GM23338 (cell line): ENCODE results near the gene DPH6.

Source experiments
- CREB1 ChIP-seq: fragments of 250-450 bp; sonication (Bioruptor Pico); IDR thresholded peaks from 2 replicates; pipeline ENCODE4 v1.5.0; 2020; ENCODE audit warnings: low read depth, mild to moderate bottlenecking, moderate library complexity
- CTCF ChIP-seq, 2 experiments: fragments of 200-600 bp in 1 of 2; sonication (generic) in 1 of 2; conservative IDR thresholded peaks; 2 replicates each; pipeline versions ENCODE4 v1.5.1 to v1.6.1; 2016 to 2017; ENCODE audit warnings: antibody characterized with exemption in 2 of 2, low read depth in 2 of 2, mild to moderate bottlenecking in 2 of 2, moderate library complexity in 1 of 2
- ETS1 ChIP-seq: IDR thresholded peaks from 2 replicates; pipeline ENCODE4 v1.6.1; 2016; ENCODE audit warnings: antibody characterized with exemption
- EZH2 ChIP-seq: fragments of 200-600 bp; sonication (generic); IDR thresholded peaks from one replicate; pipeline ENCODE4 v1.8.0; 2017; ENCODE audit warnings: antibody characterized with exemption, mild to moderate bottlenecking, low read depth; ENCODE audit not compliant: unreplicated experiment
- POLR2AphosphoS5 ChIP-seq: IDR thresholded peaks from 2 replicates; pipeline ENCODE4 v1.6.1; 2016; ENCODE audit warnings: antibody characterized with exemption, low read depth
- STAT1 ChIP-seq: IDR thresholded peaks from one replicate; pipeline ENCODE4 v1.6.1; 2016; ENCODE audit warnings: antibody characterized with exemption; ENCODE audit not compliant: unreplicated experiment

- no peak for TF ChIP-seq POLR2AphosphoS5
- no peak for TF ChIP-seq ETS1
- no peak for TF ChIP-seq STAT1
- no peak for TF ChIP-seq CTCF (conservative IDR thresholded peaks at IDR 0.05; ENCODE audit: low read depth in 2 of 2)
- no peak for TF ChIP-seq CREB1
- TF ChIP-seq EZH2: no peak
These were observed 151.5 kb downstream of the DPH6 start for GRCh38 chr15:35394416-35394815.
